SH-SY5Y (cell line): ENCODE results near the gene CALU.

ENCODE experiments used
- GATA2 ChIP-seq: IDR thresholded peaks from 2 replicates; pipeline ENCODE4 v1.6.1; 2011; ENCODE audit warnings: mild to moderate bottlenecking, low read depth, low read length
- GATA3 ChIP-seq: IDR thresholded peaks from 2 replicates; pipeline ENCODE4 v1.6.1; 2011; ENCODE audit warnings: low read depth, mild to moderate bottlenecking, low read length, moderate library complexity

- TF ChIP-seq GATA2 (no peak), GATA3 (no peak)
Observed at GRCh38 chr7:128701062-128701785, 37.9 kb upstream of the CALU start.
